ENCODE data around the gene NFKBIB. TPM values are rescaled to one million over a fixed set of nuclear protein-coding genes. Genes with fewer than 3 reads are reported as not detected.

Gene NFKBIB
- total and polyA plus RNA-seq, 7 donors: 13.8 to 63.9 (median 20.2) TPM

DNA sequence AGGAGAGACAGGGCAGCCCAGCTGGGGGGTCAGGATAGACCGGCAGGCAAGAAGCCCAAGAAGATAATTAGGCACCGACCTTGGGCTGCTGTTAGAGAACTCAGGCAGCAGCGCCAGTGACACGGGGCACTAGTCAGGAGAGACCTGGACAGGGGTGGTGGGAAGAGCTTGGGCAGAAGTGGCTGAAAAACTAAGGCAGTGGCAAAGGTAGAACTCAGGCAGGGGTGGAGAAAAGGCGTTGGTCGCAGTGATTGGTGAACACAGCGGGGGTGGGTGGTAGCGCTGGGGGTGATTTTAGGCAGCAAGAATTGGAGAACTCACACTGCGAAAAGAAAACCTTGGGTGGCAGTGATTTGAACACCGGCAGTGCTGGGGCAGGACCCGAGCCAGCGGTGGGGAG lies 7.9 kb downstream of the NFKBIB start:
- Histone ChIP-seq H3K9me3 (no peaks in the 10 kb centered on the region), H3K4me3 (no peak overlapping the region), H3K36me3 (peaks cover 0 to 35% (median 22%) of the 10 kb centered on the region in 4 donors), H3K27ac (no peak overlapping the region), H3K27me3 (peaks cover 0 to 24% (median 13%) of the 10 kb centered on the region in 3 donors), H3K4me1 (no peaks in the 10 kb centered on the region)
- 96% methylated on average over 12 of the region's 12 CpGs for WGBS, 2 donors
- no peak for DNase-seq
- TF ChIP-seq EP300 (IDR thresholded peaks at IDR 0.05): no peak
- no peak for TF ChIP-seq POLR2AphosphoS5 (IDR thresholded peaks at IDR 0.05)
- TF ChIP-seq, protein P1, sequence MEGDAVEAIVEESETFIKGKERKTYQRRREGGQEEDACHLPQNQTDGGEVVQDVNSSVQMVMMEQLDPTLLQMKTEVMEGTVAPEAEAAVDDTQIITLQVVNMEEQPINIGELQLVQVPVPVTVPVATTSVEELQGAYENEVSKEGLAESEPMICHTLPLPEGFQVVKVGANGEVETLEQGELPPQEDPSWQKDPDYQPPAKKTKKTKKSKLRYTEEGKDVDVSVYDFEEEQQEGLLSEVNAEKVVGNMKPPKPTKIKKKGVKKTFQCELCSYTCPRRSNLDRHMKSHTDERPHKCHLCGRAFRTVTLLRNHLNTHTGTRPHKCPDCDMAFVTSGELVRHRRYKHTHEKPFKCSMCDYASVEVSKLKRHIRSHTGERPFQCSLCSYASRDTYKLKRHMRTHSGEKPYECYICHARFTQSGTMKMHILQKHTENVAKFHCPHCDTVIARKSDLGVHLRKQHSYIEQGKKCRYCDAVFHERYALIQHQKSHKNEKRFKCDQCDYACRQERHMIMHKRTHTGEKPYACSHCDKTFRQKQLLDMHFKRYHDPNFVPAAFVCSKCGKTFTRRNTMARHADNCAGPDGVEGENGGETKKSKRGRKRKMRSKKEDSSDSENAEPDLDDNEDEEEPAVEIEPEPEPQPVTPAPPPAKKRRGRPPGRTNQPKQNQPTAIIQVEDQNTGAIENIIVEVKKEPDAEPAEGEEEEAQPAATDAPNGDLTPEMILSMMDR (IDR thresholded peaks at IDR 0.05): no peak
- TF ChIP-seq POLR2A (IDR thresholded peaks at IDR 0.05): no peak
- intact Hi-C loops (cut with DNase I): no loop called here

DNA sequence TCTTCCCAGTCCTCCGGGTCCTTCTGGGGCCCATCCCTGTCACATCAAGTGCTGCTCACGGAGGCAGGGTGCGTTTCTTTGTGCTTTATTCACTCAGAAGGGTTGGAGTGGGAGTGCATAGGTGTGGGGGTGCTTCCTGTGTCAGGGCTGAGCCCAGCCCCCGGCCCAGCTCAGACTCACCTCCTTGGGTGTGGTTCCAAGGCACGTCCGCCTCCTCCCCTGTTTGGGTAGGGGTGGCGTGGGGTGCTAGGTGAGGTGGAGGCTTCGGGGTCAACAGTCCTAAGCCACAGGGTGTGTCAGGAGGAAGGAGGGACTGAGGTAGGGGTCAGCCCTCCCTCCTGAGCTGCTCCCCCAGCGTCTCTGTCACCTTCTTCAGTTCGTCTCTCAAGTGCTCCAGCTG lies 9.1 kb downstream of the NFKBIB start:
- 70 to 74% methylated on average over 10 of the region's 10 CpGs for WGBS, 2 donors
- H3K27ac ChIP-seq: no peak overlapping the region
- TF ChIP-seq POLR2A (IDR thresholded peaks at IDR 0.05) (no peak), EP300 (IDR thresholded peaks at IDR 0.05) (no peak), POLR2AphosphoS5 (IDR thresholded peaks at IDR 0.05) (no peak)
- TF ChIP-seq, protein P1 (IDR thresholded peaks at IDR 0.05): no peak
- H3K36me3 ChIP-seq: peaks cover 0 to 35% (median 22%) of the 10 kb centered on the region in 4 donors
- H3K9me3 ChIP-seq: no peaks in the 10 kb centered on the region
- intact Hi-C loops (cut with DNase I): no loop called here
- H3K4me3 ChIP-seq: no peak overlapping the region
- DNase-seq: no peak
- H3K27me3 ChIP-seq: peaks cover 0 to 25% (median 13%) of the 10 kb centered on the region in 3 donors
- no peaks in the 10 kb centered on the region for H3K4me1 ChIP-seq

DNA sequence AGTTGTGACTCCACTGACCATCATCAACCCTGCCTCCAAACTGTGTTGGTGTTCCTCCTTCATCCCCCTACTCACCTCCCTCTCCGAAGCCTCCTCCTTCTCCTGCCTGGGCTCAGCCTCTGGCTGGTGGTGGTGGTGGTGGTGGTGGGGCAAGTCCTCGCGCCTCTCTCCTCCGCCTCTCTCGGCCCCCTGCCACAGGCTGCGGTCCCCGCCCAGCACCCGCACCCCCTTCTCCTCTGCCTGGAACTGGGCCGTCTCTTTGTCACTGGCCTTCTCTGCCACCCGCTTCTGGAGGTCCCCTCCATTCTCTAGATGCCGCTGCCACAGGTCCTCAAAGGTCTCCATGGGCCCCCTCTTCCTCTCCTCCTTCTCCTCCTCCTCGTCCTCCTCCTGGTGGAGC lies 10.7 kb downstream of the NFKBIB start:
- WGBS, 2 donors: 97% methylated on average over 12 of the region's 12 CpGs
- Histone ChIP-seq H3K36me3 (peaks cover 0 to 23% (median 19%) of the 10 kb centered on the region in 4 donors), H3K9me3 (no peaks in the 10 kb centered on the region), H3K27me3 (peaks cover 0 to 25% (median 13%) of the 10 kb centered on the region in 3 donors), H3K27ac (no peak overlapping the region), H3K4me3 (no peak overlapping the region), H3K4me1 (no peaks in the 10 kb centered on the region)
- DNase-seq: no peak
- intact Hi-C loops (cut with DNase I): no loop called here
- no peak for TF ChIP-seq POLR2A (IDR thresholded peaks at IDR 0.05)

DNA sequence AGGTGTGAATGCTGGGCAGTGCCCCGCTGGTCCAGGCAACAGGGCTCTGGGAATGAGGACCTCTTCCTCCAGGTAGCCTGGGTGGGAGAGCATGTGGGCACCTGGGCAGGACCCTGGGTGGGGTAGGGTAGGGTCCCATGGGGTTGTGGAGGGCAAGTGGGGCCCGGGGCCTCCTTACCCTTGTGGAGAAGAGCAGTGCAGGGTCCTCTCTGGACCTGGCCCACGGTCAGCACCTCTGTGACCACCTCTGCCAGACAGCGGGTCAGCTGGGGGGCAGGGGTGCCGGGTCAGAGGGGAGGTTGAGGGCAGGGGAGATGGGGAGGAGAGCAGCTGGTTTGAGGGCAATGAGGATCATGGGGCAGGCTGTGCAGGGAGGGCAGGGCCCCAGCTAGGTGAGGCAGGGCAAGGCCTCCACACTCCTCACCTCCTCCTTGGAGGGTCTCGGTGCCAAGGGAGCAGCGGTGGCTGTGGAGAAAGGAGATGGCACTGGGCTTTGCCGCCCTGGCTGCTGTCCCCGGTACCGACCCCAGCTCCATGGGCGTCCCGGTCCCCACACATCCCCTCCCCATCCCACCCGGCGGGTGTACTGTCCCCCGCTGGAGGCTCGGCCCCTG lies 11.7 kb downstream of the NFKBIB start:
- WGBS, 2 donors: 62 to 64% methylated on average over 16 of the region's 16 CpGs
- peaks cover 0 to 16% (median 12%) of the 10 kb centered on the region in 4 donors for H3K36me3 ChIP-seq
- intact Hi-C loops (cut with DNase I): no loop called here
- no peak for DNase-seq
- TF ChIP-seq POLR2A (IDR thresholded peaks at IDR 0.05): no peak
- TF ChIP-seq, protein P1 (IDR thresholded peaks at IDR 0.05): no peak
- no peak for TF ChIP-seq EP300 (IDR thresholded peaks at IDR 0.05)
- TF ChIP-seq POLR2AphosphoS5 (IDR thresholded peaks at IDR 0.05): no peak
- H3K27me3 ChIP-seq: peaks cover 0 to 25% (median 13%) of the 10 kb centered on the region in 3 donors
- no peak overlapping the region for H3K27ac ChIP-seq
- H3K4me1 ChIP-seq: no peaks in the 10 kb centered on the region
- H3K9me3 ChIP-seq: no peaks in the 10 kb centered on the region
- H3K4me3 ChIP-seq: no peak overlapping the region

DNA sequence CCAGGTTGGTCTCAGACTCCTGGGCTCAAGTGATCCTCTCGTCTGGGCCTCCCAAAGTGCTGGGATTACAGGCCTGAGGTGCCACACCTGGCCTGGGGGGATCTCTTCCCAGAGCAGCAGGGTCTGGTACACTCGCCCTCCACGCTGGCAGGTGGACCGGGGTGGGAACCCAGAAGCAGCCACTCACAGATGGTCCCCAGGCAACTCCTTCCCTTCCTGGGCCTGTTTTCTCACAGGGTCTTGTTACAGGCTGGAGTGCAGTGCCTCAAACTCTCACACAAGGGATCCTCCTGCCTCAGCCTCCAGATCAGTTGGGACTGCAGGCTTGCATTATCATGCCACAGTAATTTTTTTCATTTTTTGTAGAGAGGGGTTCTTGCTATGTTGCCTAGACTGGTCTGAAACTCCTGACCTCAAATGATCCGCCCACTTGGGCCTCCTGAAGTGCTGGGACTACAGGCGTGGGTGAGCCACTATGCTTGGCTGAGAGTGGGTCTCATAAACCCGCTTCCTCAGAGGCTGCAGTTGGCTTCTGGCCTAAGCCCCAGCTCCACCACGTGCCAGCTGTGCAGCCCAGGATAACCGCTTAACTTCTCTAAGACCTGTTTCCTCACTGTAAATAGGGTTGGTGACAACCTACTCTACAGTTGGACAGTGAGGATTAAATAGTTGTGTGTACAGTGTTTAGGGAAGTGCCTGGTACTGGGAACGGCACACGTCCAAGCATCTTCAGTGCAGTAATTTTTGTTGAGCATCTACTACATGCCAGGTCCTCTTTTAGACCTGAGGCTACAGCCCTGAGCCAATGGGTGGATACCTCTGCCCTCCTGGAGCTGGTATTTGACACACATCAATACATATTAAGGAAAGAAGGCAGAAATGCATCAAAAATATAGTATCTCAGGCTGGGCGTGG lies 13.1 kb downstream of the NFKBIB start:
- TF ChIP-seq, protein P1 (IDR thresholded peaks at IDR 0.05): no peak
- TF ChIP-seq POLR2AphosphoS5 (IDR thresholded peaks at IDR 0.05) (no peak), EP300 (IDR thresholded peaks at IDR 0.05) (no peak), POLR2A (IDR thresholded peaks at IDR 0.05) (no peak)
- H3K27ac ChIP-seq: no peak overlapping the region
- intact Hi-C loops (cut with DNase I): no loop called here
- no peak for DNase-seq
- H3K4me1 ChIP-seq: no peaks in the 10 kb centered on the region
- 74 to 78% methylated on average over 12 of the region's 12 CpGs for WGBS, 2 donors
- H3K36me3 ChIP-seq: peaks cover 0 to 3% (median 2%) of the 10 kb centered on the region in 4 donors
- H3K4me3 ChIP-seq: no peak overlapping the region
- H3K9me3 ChIP-seq: no peaks in the 10 kb centered on the region
- H3K27me3 ChIP-seq: peaks cover 0 to 25% (median 13%) of the 10 kb centered on the region in 3 donors
